GM18499 (cell line): ENCODE measurements around the gene KDM1B.

ENCODE experiments used
- ATAC-seq: cut with Tn5 transposase; IDR thresholded peaks from one replicate; pipeline ENCODE4 v1.9.1; 2021; ENCODE audit warnings: moderate number of reproducible peaks; ENCODE audit not compliant: insufficient read depth, unreplicated experiment

KDM1B gene, protein sequence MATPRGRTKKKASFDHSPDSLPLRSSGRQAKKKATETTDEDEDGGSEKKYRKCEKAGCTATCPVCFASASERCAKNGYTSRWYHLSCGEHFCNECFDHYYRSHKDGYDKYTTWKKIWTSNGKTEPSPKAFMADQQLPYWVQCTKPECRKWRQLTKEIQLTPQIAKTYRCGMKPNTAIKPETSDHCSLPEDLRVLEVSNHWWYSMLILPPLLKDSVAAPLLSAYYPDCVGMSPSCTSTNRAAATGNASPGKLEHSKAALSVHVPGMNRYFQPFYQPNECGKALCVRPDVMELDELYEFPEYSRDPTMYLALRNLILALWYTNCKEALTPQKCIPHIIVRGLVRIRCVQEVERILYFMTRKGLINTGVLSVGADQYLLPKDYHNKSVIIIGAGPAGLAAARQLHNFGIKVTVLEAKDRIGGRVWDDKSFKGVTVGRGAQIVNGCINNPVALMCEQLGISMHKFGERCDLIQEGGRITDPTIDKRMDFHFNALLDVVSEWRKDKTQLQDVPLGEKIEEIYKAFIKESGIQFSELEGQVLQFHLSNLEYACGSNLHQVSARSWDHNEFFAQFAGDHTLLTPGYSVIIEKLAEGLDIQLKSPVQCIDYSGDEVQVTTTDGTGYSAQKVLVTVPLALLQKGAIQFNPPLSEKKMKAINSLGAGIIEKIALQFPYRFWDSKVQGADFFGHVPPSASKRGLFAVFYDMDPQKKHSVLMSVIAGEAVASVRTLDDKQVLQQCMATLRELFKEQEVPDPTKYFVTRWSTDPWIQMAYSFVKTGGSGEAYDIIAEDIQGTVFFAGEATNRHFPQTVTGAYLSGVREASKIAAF

DNA sequence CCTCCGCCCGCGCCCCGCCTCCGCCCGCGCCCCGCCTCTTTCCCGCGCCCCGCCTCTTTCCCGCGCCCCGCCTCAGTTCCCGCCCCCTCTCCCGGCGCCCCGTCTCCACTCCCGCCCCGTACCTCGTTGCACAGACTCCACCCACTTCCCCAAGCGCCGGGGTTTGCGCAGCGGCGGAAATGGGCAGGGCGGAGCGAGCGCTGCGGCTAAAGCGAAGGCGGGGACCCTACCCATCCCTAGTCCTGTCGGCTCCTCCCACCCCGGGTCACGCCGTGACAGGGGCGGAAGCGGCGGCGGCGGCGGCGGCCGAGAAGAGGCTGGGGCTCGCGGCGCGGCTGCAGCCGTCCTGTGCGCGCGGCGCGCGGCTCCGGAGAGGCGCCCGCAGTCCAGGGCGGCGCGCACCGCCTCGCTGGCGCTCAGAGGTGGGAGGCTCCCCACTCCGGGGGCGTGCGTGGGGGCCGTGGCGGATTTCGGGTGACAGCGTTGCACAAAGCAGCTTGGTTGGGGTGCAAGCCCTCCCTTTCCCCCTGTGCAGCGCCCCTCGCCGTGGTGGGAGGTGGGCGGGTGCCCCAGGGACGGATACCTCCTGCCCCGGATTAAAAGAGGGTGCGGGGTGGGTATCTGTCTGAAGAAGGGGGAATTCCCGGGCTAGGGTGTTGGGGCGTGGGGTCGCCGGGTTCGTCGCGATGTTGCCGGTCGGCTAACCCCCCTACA is at the start of gene KDM1B:
Gene KDM1B, plus strand, starts transcription at position 273 of the 714 bp plus-strand sequence. CDS start 4,474 bp downstream, outside the sequence.
- peak; percentile 70 for ATAC-seq

- no peak for ATAC-seq
Measured at GRCh38 chr6:18107061-18107460, 48.2 kb upstream of the KDM1B start.

GRCh38 chr6:18110162-18110561 is 45.1 kb upstream of the KDM1B start:
- ATAC-seq, result no peak

DNA sequence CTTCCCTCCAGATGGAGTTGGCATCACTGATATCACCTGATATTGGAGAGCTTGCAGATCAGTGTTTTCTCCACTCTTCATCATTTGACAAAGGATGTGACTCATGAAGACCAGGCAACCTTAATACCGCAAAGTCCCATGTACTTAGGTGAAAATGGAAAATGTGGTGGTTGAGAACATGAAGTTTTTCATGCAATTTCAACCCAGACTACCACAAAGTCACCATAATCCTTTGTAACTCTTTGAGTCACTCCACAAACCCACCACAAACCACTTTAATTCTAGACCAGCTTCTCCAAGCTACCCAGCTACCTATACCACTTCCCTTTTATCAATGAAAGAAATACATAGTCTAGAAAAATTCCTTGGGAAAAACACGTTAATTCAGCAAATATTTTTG is 39.9 kb upstream of the KDM1B start:
- ATAC-seq, result no peak

DNA sequence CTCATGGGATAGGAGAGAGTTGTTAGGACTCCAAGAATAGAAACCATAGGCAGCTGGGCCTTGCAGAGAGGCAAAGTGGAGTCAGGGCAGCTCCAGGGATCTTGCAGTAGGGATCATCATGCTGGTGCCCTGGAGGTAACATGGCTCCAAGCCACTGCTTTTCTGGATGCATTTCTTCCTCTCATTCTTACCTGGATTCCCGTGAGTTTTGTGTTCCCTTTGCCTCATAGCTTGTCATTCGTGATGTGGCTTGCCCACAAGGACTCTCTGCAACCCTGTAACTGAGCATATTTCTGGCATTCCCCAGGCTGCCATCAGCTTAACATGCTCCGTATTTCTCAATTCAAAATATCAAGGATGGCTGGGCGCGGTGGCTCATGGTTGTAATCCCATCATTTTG is 38.1 kb upstream of the KDM1B start:
- no peak for ATAC-seq

- ATAC-seq, result no peak
Measured at GRCh38 chr6:18118330-18118729, 36.9 kb upstream of the KDM1B start.

- no peak for ATAC-seq
Measured at GRCh38 chr6:18119236-18119635, 36.0 kb upstream of the KDM1B start.

DNA sequence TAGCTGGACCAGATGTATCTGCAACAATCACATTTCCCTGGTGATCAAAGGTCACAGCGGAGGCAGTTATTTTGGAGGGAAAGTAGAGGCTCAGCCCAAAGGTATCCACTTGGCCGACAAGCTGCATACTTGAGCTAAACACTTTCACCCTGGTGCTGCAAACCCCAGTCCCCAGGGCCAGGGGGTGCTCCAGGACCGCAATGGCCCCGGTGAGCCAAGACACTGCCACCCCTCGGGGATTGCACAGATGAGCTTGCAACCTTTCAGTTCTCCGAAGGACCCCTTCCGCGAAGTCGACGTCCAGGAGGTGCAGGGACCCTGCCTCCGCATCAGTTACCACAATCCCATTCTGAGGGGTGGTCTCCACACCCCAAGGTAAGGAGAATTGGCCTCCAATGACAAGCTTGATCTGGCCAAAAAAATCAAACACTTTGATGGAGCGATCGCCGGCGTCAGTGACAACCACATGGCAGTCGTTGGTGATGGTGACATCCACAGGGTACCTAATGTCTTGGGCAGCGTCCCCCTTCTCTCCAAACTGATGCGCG is 33.6 kb upstream of the KDM1B start:
- ATAC-seq, result no peak

DNA sequence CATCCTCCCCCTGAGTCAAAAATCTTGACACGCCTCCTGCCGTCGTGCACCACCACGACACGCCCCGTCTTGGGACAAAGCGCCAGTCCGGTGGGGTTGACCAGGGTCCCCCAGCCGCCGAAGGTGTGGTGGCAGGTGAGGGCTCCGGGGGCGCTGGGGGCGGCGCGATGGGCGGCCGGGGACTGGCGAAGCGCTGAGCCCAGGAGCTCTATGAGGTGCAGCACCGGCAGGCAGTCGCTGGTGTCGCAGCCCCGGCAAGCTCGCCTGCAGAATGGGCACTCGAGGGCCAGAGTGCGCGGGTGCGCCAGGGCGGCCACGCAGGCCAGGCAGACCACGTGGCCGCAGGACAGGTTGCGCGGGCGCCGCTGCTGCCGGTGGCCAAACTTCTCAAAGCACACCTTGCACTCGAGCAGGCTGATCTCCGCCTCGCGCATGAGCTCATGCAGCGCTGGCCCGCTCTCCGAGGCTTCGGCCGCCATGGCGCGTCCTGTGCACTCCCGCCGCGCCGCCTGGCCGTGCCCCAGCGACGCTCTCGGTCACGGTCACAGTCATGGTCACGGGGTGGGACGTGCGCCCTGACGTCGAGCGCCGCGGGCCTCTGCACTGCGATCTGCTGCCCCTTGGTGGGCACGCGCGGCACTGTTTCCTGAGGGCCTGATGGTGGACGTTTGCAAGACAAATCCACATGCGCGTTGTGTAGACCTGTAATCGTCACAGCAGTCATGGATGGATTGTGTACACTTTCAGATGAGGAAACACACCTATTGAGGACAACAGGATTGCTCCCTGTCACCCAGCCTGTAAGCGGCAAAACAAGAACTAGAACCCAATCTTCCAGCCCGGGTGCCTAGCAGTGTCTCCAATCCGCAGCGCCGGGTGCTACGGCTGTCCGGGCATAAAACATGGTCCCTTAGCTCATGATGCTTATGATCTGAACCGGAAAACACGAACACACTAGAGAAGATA is 32.8 kb upstream of the KDM1B start, which contains the start of gene NHLRC1:
Gene NHLRC1, minus strand, starts transcription at position 550 of the 966 bp plus-strand sequence. Its CDS starts 71 bp downstream, at position 479.
- peak; percentile 87 for ATAC-seq

GRCh38 chr6:18126121-18126520 is 29.1 kb upstream of the KDM1B start:
- no peak for ATAC-seq

GRCh38 chr6:18132346-18132745 is 22.9 kb upstream of the KDM1B start:
- no peak for ATAC-seq

DNA sequence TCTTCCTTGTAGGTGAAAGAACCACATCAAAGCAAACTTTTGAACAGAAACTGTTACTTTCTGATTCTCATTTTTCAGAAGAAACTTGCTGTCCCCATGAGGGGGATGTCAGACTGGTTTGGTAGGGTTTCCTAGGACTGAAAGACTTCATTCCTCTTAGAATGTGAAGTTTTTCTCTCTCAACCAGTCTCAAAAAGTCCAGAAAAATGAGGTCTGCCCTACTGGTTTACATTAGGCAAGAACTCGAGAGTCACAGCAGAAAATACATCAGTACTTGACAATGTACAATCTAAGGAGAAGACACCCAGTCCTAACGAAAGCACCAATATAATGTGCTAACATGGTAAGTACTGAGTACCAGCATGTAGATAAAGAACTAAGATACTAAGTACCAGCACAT is 20.1 kb upstream of the KDM1B start:
- no peak for ATAC-seq

DNA sequence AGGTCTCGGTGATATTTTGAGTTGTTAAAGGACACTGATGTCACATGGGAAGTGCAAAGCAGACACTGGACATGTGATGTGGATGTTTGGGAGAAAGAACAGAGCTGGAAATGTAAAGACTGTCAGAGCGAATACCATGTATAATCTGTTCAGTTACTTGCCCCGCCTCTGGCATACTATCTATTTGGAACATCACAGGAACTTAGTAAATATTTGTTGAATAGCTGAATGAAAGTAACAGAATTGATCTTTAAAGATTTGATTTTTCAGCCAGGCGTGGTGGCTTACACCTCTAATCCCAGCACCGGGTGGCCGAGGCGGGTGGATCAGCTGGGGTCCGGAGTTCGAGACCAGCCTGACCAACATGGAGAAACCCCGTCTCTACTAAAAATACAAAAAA is 19.0 kb upstream of the KDM1B start:
- no peak for ATAC-seq

DNA sequence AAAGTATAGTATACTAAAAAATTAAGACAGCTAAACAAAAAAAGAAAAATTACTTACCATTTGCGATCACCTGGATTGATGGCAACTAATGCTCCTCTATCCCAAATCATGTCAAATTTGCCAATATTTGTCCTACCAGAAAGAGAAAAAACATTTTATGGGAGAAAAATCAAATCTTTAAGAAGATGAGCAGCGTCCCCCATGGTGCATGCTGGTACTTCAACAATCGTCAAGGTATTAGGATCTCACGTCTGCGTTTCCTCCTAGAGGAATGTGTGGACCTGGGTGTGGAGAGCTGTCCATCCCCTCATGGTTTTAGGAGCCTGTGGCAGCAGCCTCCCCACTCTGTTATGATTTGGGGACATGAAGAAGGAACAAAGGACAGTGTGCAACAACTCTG is 16.3 kb upstream of the KDM1B start:
- ATAC-seq, result no peak

DNA sequence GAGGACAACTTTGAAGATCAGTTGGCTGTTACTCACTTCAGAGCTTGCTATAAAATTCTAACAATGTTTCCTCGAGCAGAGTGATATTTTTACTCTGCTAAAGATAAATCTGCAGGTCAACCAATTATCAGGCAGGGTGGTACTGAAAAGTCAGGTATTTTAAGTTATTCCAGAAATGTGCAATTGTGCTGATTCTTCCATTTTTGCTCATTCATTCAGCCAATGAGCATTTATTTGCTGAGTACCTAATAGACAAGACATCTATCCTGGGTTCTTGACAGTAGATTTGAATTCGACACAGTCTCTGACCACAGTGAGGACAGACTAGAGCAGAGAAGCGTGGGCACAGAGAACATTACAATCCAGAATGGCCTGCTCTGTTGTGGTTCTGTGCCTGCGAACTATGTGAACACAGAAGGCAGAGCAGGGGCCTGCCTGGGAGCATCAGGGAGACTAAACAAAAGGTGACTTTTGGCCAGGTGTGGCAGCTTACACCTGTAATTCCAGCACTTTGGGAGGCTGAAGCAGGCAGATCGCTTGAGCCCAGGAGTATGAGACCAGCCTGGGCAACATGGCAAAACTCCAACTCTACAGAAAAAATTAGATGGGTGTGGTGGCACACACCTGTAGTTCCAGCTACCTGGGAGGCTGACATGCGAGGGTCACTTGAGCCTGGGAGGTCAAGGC is 15.1 kb upstream of the KDM1B start:
- ATAC-seq, result no peak

- ATAC-seq, result no peak
Measured at GRCh38 chr6:18141805-18142590, 13.2 kb upstream of the KDM1B start.

DNA sequence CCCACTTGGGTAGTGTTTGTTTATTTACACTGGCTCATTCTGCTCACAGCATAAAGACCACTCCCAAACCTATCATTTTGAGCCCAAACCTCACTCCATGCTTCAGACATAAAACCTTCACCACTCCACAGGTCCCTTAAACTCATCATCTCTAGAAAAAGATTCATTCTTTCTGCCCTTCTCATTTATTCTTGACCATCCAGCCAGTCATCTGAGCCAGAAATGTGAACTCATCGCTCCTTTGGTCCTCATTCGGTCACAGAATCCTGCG is 12.7 kb upstream of the KDM1B start:
- ATAC-seq, result no peak

DNA sequence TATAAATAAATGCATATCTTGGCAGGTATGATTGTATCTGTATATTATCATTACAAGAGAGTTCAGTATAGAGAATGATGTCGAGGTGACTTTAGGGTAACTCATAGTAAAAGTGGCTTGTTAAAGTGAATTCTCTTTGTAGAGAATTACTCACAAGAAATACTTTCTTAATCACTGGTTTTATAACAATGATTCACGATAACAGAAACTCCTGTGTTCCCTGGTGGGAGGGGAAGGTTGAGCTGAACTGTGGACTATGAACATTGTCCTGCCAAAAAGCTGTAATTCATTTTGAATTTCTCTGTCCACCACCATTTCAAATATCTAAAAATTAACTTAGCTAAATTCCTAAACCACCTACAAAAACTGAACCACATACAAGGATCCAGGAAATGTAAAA is 8.1 kb upstream of the KDM1B start:
- no peak for ATAC-seq
